K562 (cell line): Measurements from ENCODE around the gene LMNA. TPM values are rescaled to one million over a fixed set of nuclear protein-coding genes. Genes with fewer than 3 reads are reported as not detected.

Source experiments
- BHLHE40 ChIP-seq: IDR thresholded peaks from 2 replicates; pipeline ENCODE4 v1.6.1; 2011; ENCODE audit warnings: low read length, improper control_type of control experiment
- CC2D1A ChIP-seq: fragments of 450-650 bp; IDR thresholded peaks from 2 replicates; pipeline ENCODE4 v1.6.1; 2017; ENCODE audit warnings: mild to moderate bottlenecking
- CHD2 ChIP-seq: IDR thresholded peaks from 2 replicates; pipeline ENCODE4 v1.6.1; 2011; ENCODE audit warnings: low read depth, low read length
- CHD4 ChIP-seq: fragments of 200-600 bp; sonication (generic); IDR thresholded peaks from 3 replicates; pipeline ENCODE4 v1.6.1; 2012; ENCODE audit warnings: low read depth, mild to moderate bottlenecking, mixed read lengths, low read length, inconsistent platforms; ENCODE audit not compliant: insufficient read depth, insufficient replicate concordance, poor library complexity, severe bottlenecking
- CREB5 ChIP-seq: fragments of 250-450 bp; sonication (Bioruptor Pico); IDR thresholded peaks from 2 replicates; pipeline ENCODE4 v1.5.0; 2020; ENCODE audit warnings: mild to moderate bottlenecking
- CTCFL ChIP-seq: IDR thresholded peaks from 2 replicates; pipeline ENCODE4 v1.6.1; 2011; ENCODE audit warnings: borderline replicate concordance, low read depth, mild to moderate bottlenecking, moderate library complexity, low read length; ENCODE audit not compliant: insufficient read depth, poor library complexity, severe bottlenecking
- ELF4 ChIP-seq: fragments of 450-650 bp; formaldehyde crosslinking; IDR thresholded peaks from 2 replicates; pipeline ENCODE4 v1.4.0; 2022; ENCODE audit warnings: missing genetic modification characterization
- MAZ ChIP-seq, 2 experiments: fragments of 450-650 bp in 1 of 2; sonication (generic) in 1 of 2; formaldehyde crosslinking; IDR thresholded peaks in 1 of 2; conservative IDR thresholded peaks in 1 of 2; 2 replicates each; pipeline versions ENCODE4 v1.4.0 to v1.5.0; 2020; ENCODE audit warnings: mild to moderate bottlenecking in 1 of 2, missing genetic modification reagents in 1 of 2
- NEUROD1 ChIP-seq: fragments of 150-350 bp; IDR thresholded peaks from 2 replicates; pipeline ENCODE4 v1.6.1; 2014; ENCODE audit warnings: borderline replicate concordance, low read length, low read depth; ENCODE audit not compliant: partially characterized antibody
- NFYB ChIP-seq: IDR thresholded peaks from 2 replicates; pipeline ENCODE4 v1.6.1; 2011; ENCODE audit warnings: mild to moderate bottlenecking, moderate library complexity; ENCODE audit not compliant: insufficient read length; ENCODE audit errors: extremely low read depth
- NKRF ChIP-seq: fragments of 450-650 bp; IDR thresholded peaks from 2 replicates; pipeline ENCODE4 v1.6.1; 2016; ENCODE audit warnings: borderline replicate concordance
- PHF20 ChIP-seq: fragments of 450-650 bp; IDR thresholded peaks from 2 replicates; pipeline ENCODE4 v1.6.1; 2018; ENCODE audit not compliant: partially characterized antibody
- POLR3G ChIP-seq: IDR thresholded peaks from 2 replicates; pipeline ENCODE4 v1.6.1; 2011; ENCODE audit not compliant: insufficient read length, insufficient replicate concordance; ENCODE audit errors: extremely low read depth
- SMAD1 ChIP-seq: fragments of 150-350 bp; IDR thresholded peaks from 2 replicates; pipeline ENCODE4 v1.6.1; 2014; ENCODE audit warnings: low read length, low read depth; ENCODE audit not compliant: partially characterized antibody
- SMARCE1 ChIP-seq: fragments of 450-650 bp; IDR thresholded peaks from 2 replicates; pipeline ENCODE4 v1.7.1; 2016; ENCODE audit warnings: mild to moderate bottlenecking
- STAT5B ChIP-seq: fragments of 250-450 bp; sonication (Bioruptor Pico); IDR thresholded peaks from 2 replicates; pipeline ENCODE4 v1.8.0; 2021; ENCODE audit warnings: mild to moderate bottlenecking, inconsistent platforms
- TBP ChIP-seq: optimal IDR thresholded peaks from 2 replicates; pipeline ENCODE3; 2011; ENCODE audit warnings: low read depth, low read length, improper control_type of control experiment
- TOE1 ChIP-seq, 2 experiments: fragments of 450-650 bp in 1 of 2; sonication (generic) in 1 of 2; formaldehyde crosslinking in 1 of 2; IDR thresholded peaks; 2 replicates each; pipeline versions ENCODE4 v1.7.1 to v1.8.0; 2016 to 2022; ENCODE audit warnings: borderline replicate concordance in 2 of 2, mild to moderate bottlenecking in 2 of 2, antibody characterized with exemption in 1 of 2, inconsistent platforms in 1 of 2, low read depth in 1 of 2, missing genetic modification reagents in 1 of 2, moderate library complexity in 1 of 2
- YBX1 ChIP-seq: fragments of 450-650 bp; IDR thresholded peaks from 2 replicates; pipeline ENCODE4 v1.7.1; 2016; ENCODE audit warnings: mild to moderate bottlenecking
- YY1 ChIP-seq, 3 experiments: IDR thresholded peaks; 2 replicates each; pipeline ENCODE4 v1.6.1; 2011; ENCODE audit warnings: low read length in 2 of 3, mild to moderate bottlenecking in 2 of 3, moderate library complexity in 2 of 3, borderline replicate concordance in 1 of 3, control low read depth in 1 of 3, low read depth in 1 of 3; ENCODE audit not compliant: insufficient read depth in 3 of 3, insufficient replicate concordance in 2 of 3, control insufficient read depth in 1 of 3, insufficient read length in 1 of 3; ENCODE audit errors: extremely low read depth in 1 of 3
- ZNF217 ChIP-seq: sonication (generic); formaldehyde crosslinking; IDR thresholded peaks from 2 replicates; pipeline ENCODE4 v1.8.0; 2022; ENCODE audit warnings: mild to moderate bottlenecking, missing genetic modification reagents
- ZNF668 ChIP-seq: fragments of 250-450 bp; sonication (Bioruptor Pico); IDR thresholded peaks from 2 replicates; pipeline ENCODE4 v1.8.0; 2022; ENCODE audit warnings: mild to moderate bottlenecking, inconsistent platforms
- polyA plus RNA-seq, 8 experiments: library from polyadenylated mRNA; depleted of rRNA in 4 of 8; stranded (reverse) in 5 of 8; unstranded in 3 of 8; fragments of >200 nt; fragmentation: Nextera tagmentation in 2 of 8; fragmentation: Illumina TruSeq in 1 of 8; extraction: Ambion mirVana in 2 of 8; extraction: Trizol in 1 of 8; gene quantifications; 2 replicates each; pipeline versions ENCODE4 v1.2.1 to v1.2.3, GENCODE V29; 2011 to 2014; ENCODE audit warnings: inconsistent platforms in 1 of 8, missing spikeins in 1 of 8
- total RNA-seq, 7 experiments: library from RNA; depleted of rRNA in 6 of 7; stranded (reverse); fragments of >200 nt in 6 of 7; fragmentation: Illumina TruSeq in 2 of 7; extraction: Trizol in 2 of 7; gene quantifications; 2 replicates each; pipeline versions ENCODE4 v1.2.1 to v1.2.3, GENCODE V29; 2011 to 2021; ENCODE audit warnings: low replicate concordance in 1 of 7

Gene LMNA
- total and polyA plus RNA-seq, 9 of the 15 experiments (the other 6 are each of a cell fraction or from before 2014, with no cell fraction given): 1.00 to 347 (median 88.2) TPM

- TF ChIP-seq CREB5 (CRISPR knock-in tag) (no peak), YY1 (IDR thresholded peaks at IDR 0.05; ENCODE audit: borderline replicate concordance in 1 of 3, control insufficient read depth in 1 of 3, extremely low read depth in 1 of 3, insufficient read depth in 3 of 3, insufficient read length in 1 of 3, insufficient replicate concordance in 2 of 3, low read depth in 1 of 3, low read length in 2 of 3) (peak in 2 of 3 experiments; percentile 4 to 25), CC2D1A (no peak), ELF4 (CRISPR knock-in tag) (no peak), ZNF668 (CRISPR knock-in tag) (no peak), POLR3G (no peak), ZNF217 (CRISPR knock-in tag) (no peak), NEUROD1 (peak; percentile 67), TBP (no peak), MAZ (CRISPR knock-in tag; conservative IDR thresholded peaks at IDR 0.05 in 1 of 2, IDR thresholded peaks at IDR 0.05 in 1 of 2) (0 out of 4 replicates have a peak, but pooled peaks of 1 of the 2 experiments have one; percentile 57), NFYB (no peak), SMARCE1 (peak; percentile 82), YBX1 (no peak), CHD4 (no peak), SMAD1 (no peak), STAT5B (no peak), NKRF (no peak), PHF20 (peak; percentile 46), BHLHE40 (no peak), TOE1 (IDR thresholded peaks at IDR 0.05; ENCODE audit: borderline replicate concordance) (no peak), TOE1 (CRISPR knock-in tag; IDR thresholded peaks at IDR 0.05; ENCODE audit: borderline replicate concordance, low read depth) (no peak), CTCFL (peak; percentile 96), CHD2 (no peak)
Observed at GRCh38 chr1:156126043-156126629, 11.6 kb downstream of the LMNA start (continued).
